ENCODE results near the gene LRBA.

Gene LRBA

DNA sequence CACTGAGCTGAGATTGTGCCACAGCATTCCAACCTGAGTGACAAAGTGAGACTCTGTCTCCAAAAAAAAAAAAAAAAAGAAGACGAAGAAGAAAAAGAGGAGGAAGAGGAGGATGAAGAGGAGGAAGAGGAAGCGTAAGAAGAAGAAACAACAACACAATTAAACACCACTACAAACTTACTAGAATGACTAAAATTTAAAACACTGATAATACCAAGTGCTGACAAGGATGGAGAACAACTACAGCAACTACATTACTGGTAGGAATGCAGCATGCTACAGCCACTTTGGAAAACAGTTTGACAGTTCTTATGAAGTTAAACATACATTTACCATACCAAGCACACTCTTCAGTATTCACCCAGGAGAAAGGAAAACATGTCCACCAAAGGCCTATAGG, 24.1 kb downstream of the LRBA start:
- Histone ChIP-seq H2AFZ (ENCODE audit: low read depth, low read length) (no peak overlapping the region), H3K4me3 (ENCODE audit: low read depth in 1 of 2, low read length in 2 of 2) (no peak overlapping the region), H3K9ac (ENCODE audit: low read depth, low read length) (no peak overlapping the region), H3K4me2 (ENCODE audit: insufficient read depth, low read length) (no peak overlapping the region), H3K79me2 (ENCODE audit: insufficient read depth, low read length) (peaks cover 16% of the 10 kb centered on the region), H3K4me1 (ENCODE audit: insufficient read depth, low read length) (no peaks in the 10 kb centered on the region), H3K9me3 (ENCODE audit: insufficient read depth, low read length, severe bottlenecking) (no peaks in the 10 kb centered on the region), H3K36me3 (ENCODE audit: insufficient read depth, low read length) (no peaks in the 10 kb centered on the region; the same call in 1 of the 2 replicates), H3K27me3 (ENCODE audit: insufficient read depth, low read length, poor library complexity) (no peaks in the 10 kb centered on the region), H4K20me1 (ENCODE audit: insufficient read depth, low read length) (no peaks in the 10 kb centered on the region), H3K27ac (ENCODE audit: low read length) (no peak overlapping the region)
- no peak for DNase-seq
- TF ChIP-seq EZH2 (IDR thresholded peaks at IDR 0.05; ENCODE audit: borderline replicate concordance, low read depth, low read length, severe bottlenecking): no peak
- TF ChIP-seq, protein P1, sequence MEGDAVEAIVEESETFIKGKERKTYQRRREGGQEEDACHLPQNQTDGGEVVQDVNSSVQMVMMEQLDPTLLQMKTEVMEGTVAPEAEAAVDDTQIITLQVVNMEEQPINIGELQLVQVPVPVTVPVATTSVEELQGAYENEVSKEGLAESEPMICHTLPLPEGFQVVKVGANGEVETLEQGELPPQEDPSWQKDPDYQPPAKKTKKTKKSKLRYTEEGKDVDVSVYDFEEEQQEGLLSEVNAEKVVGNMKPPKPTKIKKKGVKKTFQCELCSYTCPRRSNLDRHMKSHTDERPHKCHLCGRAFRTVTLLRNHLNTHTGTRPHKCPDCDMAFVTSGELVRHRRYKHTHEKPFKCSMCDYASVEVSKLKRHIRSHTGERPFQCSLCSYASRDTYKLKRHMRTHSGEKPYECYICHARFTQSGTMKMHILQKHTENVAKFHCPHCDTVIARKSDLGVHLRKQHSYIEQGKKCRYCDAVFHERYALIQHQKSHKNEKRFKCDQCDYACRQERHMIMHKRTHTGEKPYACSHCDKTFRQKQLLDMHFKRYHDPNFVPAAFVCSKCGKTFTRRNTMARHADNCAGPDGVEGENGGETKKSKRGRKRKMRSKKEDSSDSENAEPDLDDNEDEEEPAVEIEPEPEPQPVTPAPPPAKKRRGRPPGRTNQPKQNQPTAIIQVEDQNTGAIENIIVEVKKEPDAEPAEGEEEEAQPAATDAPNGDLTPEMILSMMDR (IDR thresholded peaks at IDR 0.05; ENCODE audit: borderline replicate concordance, extremely low read depth, low read length, poor library complexity, severe bottlenecking): no peak
- no peak for ATAC-seq (ENCODE audit: insufficient read depth, low read depth)

DNA sequence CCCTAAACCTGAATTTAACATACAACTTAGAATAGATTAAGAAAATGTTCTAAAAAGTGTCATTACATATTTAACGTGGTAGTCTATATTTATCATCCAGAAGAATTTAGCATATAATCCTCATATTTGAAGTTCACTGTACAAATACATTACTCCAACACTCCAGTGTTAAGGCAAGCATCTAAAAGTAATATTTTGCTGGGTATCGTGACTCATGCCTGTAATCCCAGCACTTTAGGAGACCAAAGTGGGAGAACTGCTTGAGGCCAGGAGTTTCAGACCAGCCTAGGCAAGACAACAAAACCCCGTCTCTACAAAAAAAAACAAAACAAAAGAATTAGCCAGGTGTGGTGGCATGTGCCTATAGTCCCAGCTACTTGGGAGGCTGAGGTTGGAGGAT, 24.8 kb downstream of the LRBA start:
- no peaks in the 10 kb centered on the region for H3K9me3 ChIP-seq (ENCODE audit: insufficient read depth, low read length, severe bottlenecking)
- no peak overlapping the region for H2AFZ ChIP-seq (ENCODE audit: low read depth, low read length)
- H3K9ac ChIP-seq (ENCODE audit: low read depth, low read length): no peak overlapping the region
- TF ChIP-seq, protein P1 (IDR thresholded peaks at IDR 0.05; ENCODE audit: borderline replicate concordance, extremely low read depth, low read length, poor library complexity, severe bottlenecking): no peak
- no peak for TF ChIP-seq EZH2 (IDR thresholded peaks at IDR 0.05; ENCODE audit: borderline replicate concordance, low read depth, low read length, severe bottlenecking)
- H3K4me2 ChIP-seq (ENCODE audit: insufficient read depth, low read length): no peak overlapping the region
- H3K27me3 ChIP-seq (ENCODE audit: insufficient read depth, low read length, poor library complexity): no peaks in the 10 kb centered on the region
- no peaks in the 10 kb centered on the region; the same call in 1 of the 2 replicates for H3K36me3 ChIP-seq (ENCODE audit: insufficient read depth, low read length)
- no peak overlapping the region for H3K4me3 ChIP-seq (ENCODE audit: low read depth in 1 of 2, low read length in 2 of 2)
- H3K79me2 ChIP-seq (ENCODE audit: insufficient read depth, low read length): peaks cover 12% of the 10 kb centered on the region
- H4K20me1 ChIP-seq (ENCODE audit: insufficient read depth, low read length): no peaks in the 10 kb centered on the region
- no peak for DNase-seq
- H3K4me1 ChIP-seq (ENCODE audit: insufficient read depth, low read length): no peaks in the 10 kb centered on the region
- H3K27ac ChIP-seq (ENCODE audit: low read length): no peak overlapping the region
- no peak for ATAC-seq (ENCODE audit: insufficient read depth, low read depth)

DNA sequence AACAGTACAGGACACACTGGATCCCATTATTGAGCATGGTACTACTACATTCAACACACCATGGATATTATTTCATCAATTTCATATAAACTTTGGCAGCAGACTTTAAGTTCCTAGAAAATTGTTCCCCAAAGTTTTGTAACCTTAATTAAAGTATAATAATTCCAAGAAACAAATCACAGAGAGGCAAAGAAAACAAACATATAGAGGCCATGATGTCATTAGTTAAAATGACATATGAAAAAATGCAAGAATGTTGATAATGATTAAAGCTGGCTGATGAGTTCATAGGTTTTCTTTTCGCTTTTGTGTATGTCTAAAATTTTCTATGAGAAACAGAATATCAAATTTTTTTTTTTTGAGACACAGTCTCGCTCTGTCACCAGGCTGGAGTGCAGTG, 26.8 kb downstream of the LRBA start:
- Histone ChIP-seq H3K27ac (ENCODE audit: low read length) (no peak overlapping the region), H4K20me1 (ENCODE audit: insufficient read depth, low read length) (no peaks in the 10 kb centered on the region), H3K4me1 (ENCODE audit: insufficient read depth, low read length) (no peaks in the 10 kb centered on the region), H3K36me3 (ENCODE audit: insufficient read depth, low read length) (no peaks in the 10 kb centered on the region), H3K9me3 (ENCODE audit: insufficient read depth, low read length, severe bottlenecking) (no peaks in the 10 kb centered on the region), H3K79me2 (ENCODE audit: insufficient read depth, low read length) (peaks cover 12% of the 10 kb centered on the region), H3K27me3 (ENCODE audit: insufficient read depth, low read length, poor library complexity) (no peaks in the 10 kb centered on the region), H3K4me3 (ENCODE audit: low read depth in 1 of 2, low read length in 2 of 2) (no peak overlapping the region), H3K9ac (ENCODE audit: low read depth, low read length) (no peak overlapping the region), H3K4me2 (ENCODE audit: insufficient read depth, low read length) (no peak overlapping the region), H2AFZ (ENCODE audit: low read depth, low read length) (no peak overlapping the region)
- ATAC-seq (ENCODE audit: insufficient read depth, low read depth) (no peak), DNase-seq (no peak)
- TF ChIP-seq, protein P1 (IDR thresholded peaks at IDR 0.05; ENCODE audit: borderline replicate concordance, extremely low read depth, low read length, poor library complexity, severe bottlenecking): no peak
- no peak for TF ChIP-seq EZH2 (IDR thresholded peaks at IDR 0.05; ENCODE audit: borderline replicate concordance, low read depth, low read length, severe bottlenecking)

DNA sequence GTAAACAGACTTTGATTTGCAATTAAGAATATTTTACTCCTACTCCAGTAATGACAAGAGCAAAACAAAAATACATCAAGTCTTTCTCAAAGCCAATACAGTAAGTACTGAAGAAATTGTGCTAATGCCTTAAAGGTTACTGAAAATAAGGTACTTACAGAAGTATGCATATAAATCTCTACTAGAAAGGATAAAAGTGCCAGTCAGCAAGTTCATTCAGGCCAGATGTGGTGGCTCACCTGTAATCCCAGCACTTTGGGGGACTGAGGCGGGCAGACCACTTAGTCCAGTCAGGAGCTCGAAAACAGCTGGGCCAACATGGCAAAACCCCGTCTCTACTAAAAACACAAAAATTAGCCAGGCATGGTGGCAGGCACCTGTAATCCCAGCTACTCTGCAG, 27.9 kb downstream of the LRBA start:
- H3K4me3 ChIP-seq (ENCODE audit: low read depth in 1 of 2, low read length in 2 of 2): no peak overlapping the region
- DNase-seq (no peak), ATAC-seq (ENCODE audit: insufficient read depth, low read depth) (no peak)
- no peaks in the 10 kb centered on the region for H3K27me3 ChIP-seq (ENCODE audit: insufficient read depth, low read length, poor library complexity)
- TF ChIP-seq, protein P1 (IDR thresholded peaks at IDR 0.05; ENCODE audit: borderline replicate concordance, extremely low read depth, low read length, poor library complexity, severe bottlenecking): no peak
- TF ChIP-seq EZH2 (IDR thresholded peaks at IDR 0.05; ENCODE audit: borderline replicate concordance, low read depth, low read length, severe bottlenecking): no peak
- no peak overlapping the region for H3K27ac ChIP-seq (ENCODE audit: low read length)
- H2AFZ ChIP-seq (ENCODE audit: low read depth, low read length): no peak overlapping the region
- H3K9ac ChIP-seq (ENCODE audit: low read depth, low read length): no peak overlapping the region
- H3K79me2 ChIP-seq (ENCODE audit: insufficient read depth, low read length): peaks cover 12% of the 10 kb centered on the region
- H3K4me1 ChIP-seq (ENCODE audit: insufficient read depth, low read length): no peaks in the 10 kb centered on the region
- H3K36me3 ChIP-seq (ENCODE audit: insufficient read depth, low read length): no peaks in the 10 kb centered on the region
- H3K4me2 ChIP-seq (ENCODE audit: insufficient read depth, low read length): no peak overlapping the region
- H4K20me1 ChIP-seq (ENCODE audit: insufficient read depth, low read length): no peaks in the 10 kb centered on the region
- H3K9me3 ChIP-seq (ENCODE audit: insufficient read depth, low read length, severe bottlenecking): no peaks in the 10 kb centered on the region
